Smooth muscle cell (in vitro differentiated cells): ENCODE data around the gene KCP. TPM values are rescaled to one million over a fixed set of nuclear protein-coding genes. Genes with fewer than 3 reads are reported as not detected.
A peak's percentile ranks its signal among the peaks of the same experiment; 100 is the strongest.
"Not testable (repeated sequence)": the region's sequence is repeated elsewhere in the genome, so short reads cannot be mapped to it uniquely, and the experiment has no call there.

Experiments used
- DNase-seq: peaks from one replicate; lab custom pipeline; 2025; ENCODE audit not compliant: unreplicated experiment; lab: John Stamatoyannopoulos, UW
- H2AFZ ChIP-seq: fragments of 200-600 bp; sonication (generic); 2 replicates; pipeline ENCODE4 v1.6.0; 2016; ENCODE audit warnings: antibody characterized with exemption, low read depth, mild to moderate bottlenecking
- H3F3A ChIP-seq: fragments of 200-600 bp; sonication (generic); 2 replicates; pipeline ENCODE4 v1.6.0; 2017; ENCODE audit warnings: antibody characterized with exemption, low read depth
- H3K27ac ChIP-seq: fragments of 200-600 bp; sonication (generic); 2 replicates; pipeline ENCODE4 v1.5.1; 2016; ENCODE audit warnings: low read depth, mild to moderate bottlenecking
- H3K27me3 ChIP-seq: fragments of 200-600 bp; sonication (generic); 2 replicates; pipeline ENCODE4 v1.6.1; 2016; ENCODE audit warnings: low read depth, mild to moderate bottlenecking
- H3K36me3 ChIP-seq: fragments of 200-600 bp; sonication (generic); 2 replicates; pipeline ENCODE4 v1.5.1; 2016; ENCODE audit warnings: low read depth
- H3K4me1 ChIP-seq: fragments of 200-600 bp; sonication (generic); 2 replicates; pipeline ENCODE4 v1.5.1; 2016; ENCODE audit warnings: low read depth
- H3K4me2 ChIP-seq: fragments of 200-600 bp; sonication (generic); 2 replicates; pipeline ENCODE4 v1.6.0; 2016; ENCODE audit warnings: mild to moderate bottlenecking
- H3K4me3 ChIP-seq: fragments of 200-600 bp; sonication (generic); 2 replicates; pipeline ENCODE4 v1.5.1; 2016; ENCODE audit warnings: mild to moderate bottlenecking
- H3K79me2 ChIP-seq: fragments of 200-600 bp; sonication (generic); 2 replicates; pipeline ENCODE4 v1.6.0; 2016; ENCODE audit warnings: low read depth, mild to moderate bottlenecking
- H3K9ac ChIP-seq: fragments of 200-600 bp; sonication (generic); 2 replicates; pipeline ENCODE4 v1.6.0; 2016; ENCODE audit warnings: low read depth
- H3K9me3 ChIP-seq: fragments of 200-600 bp; sonication (generic); replicated peaks from 2 replicates; pipeline ENCODE4 v1.5.1; 2016; ENCODE audit warnings: low read depth
- H4K20me1 ChIP-seq: fragments of 200-600 bp; sonication (generic); 2 replicates; pipeline ENCODE4 v1.6.0; 2016; ENCODE audit warnings: low read depth
- CTCF ChIP-seq: fragments of 200-600 bp; sonication (generic); IDR thresholded peaks from 2 replicates; pipeline ENCODE4 v1.5.1; 2017; ENCODE audit warnings: borderline replicate concordance, mild to moderate bottlenecking, antibody characterized with exemption; ENCODE audit not compliant: insufficient read depth, poor library complexity, severe bottlenecking
- WGBS: methylation state at CpG from one replicate; pipeline ENCODE4 v1.1.7; 2016; ENCODE audit warnings: low lambda C conversion rate; 5-methylcytosine and 5-hydroxymethylcytosine counted together
- polyA plus RNA-seq: library from polyadenylated mRNA; unstranded; fragments of >200 nt; fragmentation: Nextera tagmentation; extraction: Ambion mirVana; gene quantifications from 2 replicates; pipeline ENCODE4 v1.2.1, GENCODE V29; 2016
- total RNA-seq: library from RNA; depleted of rRNA; stranded (reverse); fragments of >200 nt; gene quantifications from 2 replicates; pipeline ENCODE4 v1.2.3, GENCODE V29; 2014

Gene KCP
- total and polyA plus RNA-seq, 2 experiments from 2014 or later, result 0.99 to 4.5 TPM

- Histone ChIP-seq H3K36me3 (no peaks in the 10 kb centered on the region), H3K27ac (no peak overlapping the region), H3K9ac (no peak overlapping the region), H2AFZ (no peak overlapping the region), H3K79me2 (no peaks in the 10 kb centered on the region), H3K9me3 (no peaks in the 10 kb centered on the region), H3K4me3 (no peak overlapping the region), H3F3A (no peaks in the 10 kb centered on the region), H4K20me1 (no peaks in the 10 kb centered on the region), H3K4me2 (no peak overlapping the region), H3K27me3 (peaks cover 45% of the 10 kb centered on the region), H3K4me1 (peaks cover 11% of the 10 kb centered on the region)
- TF ChIP-seq CTCF, result no peak
- no peak for DNase-seq
- 87% methylated on average over 10 of the region's 10 CpGs for WGBS
Measured at GRCh38 chr7:128913870-128914565, 3.5 kb upstream of the KCP start.

- H3K9me3 ChIP-seq, H4K20me1 ChIP-seq, H3K36me3 ChIP-seq, H3F3A ChIP-seq, H3K79me2 ChIP-seq, DNase-seq, H3K9ac ChIP-seq, H2AFZ ChIP-seq, H3K27ac ChIP-seq, H3K4me3 ChIP-seq, H3K4me2 ChIP-seq: not testable (repeated sequence)
- WGBS, result 95% methylated on average over 9 of the region's 20 CpGs
- H3K27me3 ChIP-seq, result peaks cover 36% of the 10 kb centered on the region
- peaks cover 11% of the 10 kb centered on the region for H3K4me1 ChIP-seq
Measured at GRCh38 chr7:128912709-128913495, 2.4 kb upstream of the KCP start.

GRCh38 chr7:128912281-128912680, 1.8 kb upstream of the KCP start:
- Histone ChIP-seq H3K4me3 (no peak overlapping the region), H3F3A (no peaks in the 10 kb centered on the region), H3K27ac (no peak overlapping the region), H2AFZ (no peak overlapping the region), H3K4me1 (peaks cover 11% of the 10 kb centered on the region), H3K79me2 (no peaks in the 10 kb centered on the region), H3K9ac (no peak overlapping the region), H4K20me1 (no peaks in the 10 kb centered on the region), H3K27me3 (peaks cover 35% of the 10 kb centered on the region), H3K4me2 (no peak overlapping the region), H3K36me3 (no peaks in the 10 kb centered on the region), H3K9me3 (no peaks in the 10 kb centered on the region)
- 84% methylated on average over 3 of the region's 3 CpGs for WGBS
- no peak for TF ChIP-seq CTCF
- no peak for DNase-seq

GRCh38 chr7:128911423-128912031, 1.0 kb upstream of the KCP start:
- H3K27me3 ChIP-seq, result peaks cover 28% of the 10 kb centered on the region
- 33% methylated on average over 8 of the region's 8 CpGs for WGBS

More at GRCh38 chr7:128911423-128912031, 1.0 kb upstream of the KCP start:
- peaks cover 11% of the 10 kb centered on the region for H3K4me1 ChIP-seq
- no peaks in the 10 kb centered on the region for H3K9me3 ChIP-seq
- H3K9ac ChIP-seq, result no peak overlapping the region
- H3K4me3 ChIP-seq, result no peak overlapping the region
- H3F3A ChIP-seq, result no peaks in the 10 kb centered on the region
- H4K20me1 ChIP-seq, result no peaks in the 10 kb centered on the region
- TF ChIP-seq CTCF, result no peak
- H3K36me3 ChIP-seq, result no peaks in the 10 kb centered on the region
- H3K27ac ChIP-seq, result no peak overlapping the region
- peak; percentile 24 for DNase-seq
- H3K4me2 ChIP-seq, result peak overlapping the region; percentile 88
- no peaks in the 10 kb centered on the region for H3K79me2 ChIP-seq
- H2AFZ ChIP-seq, result peak overlapping the region; percentile 56
